Measurements from ENCODE around the gene SART3.

- TF ChIP-seq, protein P1, sequence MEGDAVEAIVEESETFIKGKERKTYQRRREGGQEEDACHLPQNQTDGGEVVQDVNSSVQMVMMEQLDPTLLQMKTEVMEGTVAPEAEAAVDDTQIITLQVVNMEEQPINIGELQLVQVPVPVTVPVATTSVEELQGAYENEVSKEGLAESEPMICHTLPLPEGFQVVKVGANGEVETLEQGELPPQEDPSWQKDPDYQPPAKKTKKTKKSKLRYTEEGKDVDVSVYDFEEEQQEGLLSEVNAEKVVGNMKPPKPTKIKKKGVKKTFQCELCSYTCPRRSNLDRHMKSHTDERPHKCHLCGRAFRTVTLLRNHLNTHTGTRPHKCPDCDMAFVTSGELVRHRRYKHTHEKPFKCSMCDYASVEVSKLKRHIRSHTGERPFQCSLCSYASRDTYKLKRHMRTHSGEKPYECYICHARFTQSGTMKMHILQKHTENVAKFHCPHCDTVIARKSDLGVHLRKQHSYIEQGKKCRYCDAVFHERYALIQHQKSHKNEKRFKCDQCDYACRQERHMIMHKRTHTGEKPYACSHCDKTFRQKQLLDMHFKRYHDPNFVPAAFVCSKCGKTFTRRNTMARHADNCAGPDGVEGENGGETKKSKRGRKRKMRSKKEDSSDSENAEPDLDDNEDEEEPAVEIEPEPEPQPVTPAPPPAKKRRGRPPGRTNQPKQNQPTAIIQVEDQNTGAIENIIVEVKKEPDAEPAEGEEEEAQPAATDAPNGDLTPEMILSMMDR (conservative IDR thresholded peaks at IDR 0.05), result no peak
- TF ChIP-seq ZFX (IDR thresholded peaks at IDR 0.05), result no peak
Measured at GRCh38 chr12:108517288-108518100, 43.5 kb downstream of the SART3 start.

Data from C4-2B (cell line).